Measurements from ENCODE around the gene SBF2.
A peak's percentile ranks its signal among the peaks of the same experiment; 100 is the strongest.

Gene SBF2

GRCh38 chr11:10029386-10030121 lies 264.5 kb downstream of the SBF2 start:
- in situ Hi-C loops (cut with HindIII; ENCODE audit: low sequenced_read_pairs) = no loop called here
- no peak overlapping the region for H3K4me3 ChIP-seq (ENCODE audit: low read depth, low read length)
- DNase-seq (ENCODE audit: low read depth) = no peak
- TF ChIP-seq, protein P1, sequence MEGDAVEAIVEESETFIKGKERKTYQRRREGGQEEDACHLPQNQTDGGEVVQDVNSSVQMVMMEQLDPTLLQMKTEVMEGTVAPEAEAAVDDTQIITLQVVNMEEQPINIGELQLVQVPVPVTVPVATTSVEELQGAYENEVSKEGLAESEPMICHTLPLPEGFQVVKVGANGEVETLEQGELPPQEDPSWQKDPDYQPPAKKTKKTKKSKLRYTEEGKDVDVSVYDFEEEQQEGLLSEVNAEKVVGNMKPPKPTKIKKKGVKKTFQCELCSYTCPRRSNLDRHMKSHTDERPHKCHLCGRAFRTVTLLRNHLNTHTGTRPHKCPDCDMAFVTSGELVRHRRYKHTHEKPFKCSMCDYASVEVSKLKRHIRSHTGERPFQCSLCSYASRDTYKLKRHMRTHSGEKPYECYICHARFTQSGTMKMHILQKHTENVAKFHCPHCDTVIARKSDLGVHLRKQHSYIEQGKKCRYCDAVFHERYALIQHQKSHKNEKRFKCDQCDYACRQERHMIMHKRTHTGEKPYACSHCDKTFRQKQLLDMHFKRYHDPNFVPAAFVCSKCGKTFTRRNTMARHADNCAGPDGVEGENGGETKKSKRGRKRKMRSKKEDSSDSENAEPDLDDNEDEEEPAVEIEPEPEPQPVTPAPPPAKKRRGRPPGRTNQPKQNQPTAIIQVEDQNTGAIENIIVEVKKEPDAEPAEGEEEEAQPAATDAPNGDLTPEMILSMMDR (IDR thresholded peaks at IDR 0.05; ENCODE audit: low read depth, low read length, missing control alignments) = no peak

GRCh38 chr11:10026514-10026913 lies 267.5 kb downstream of the SBF2 start:
- in situ Hi-C loops (cut with HindIII; ENCODE audit: low sequenced_read_pairs) = no loop called here
- no peak for DNase-seq (ENCODE audit: low read depth)
- H3K4me3 ChIP-seq (ENCODE audit: low read depth, low read length) = no peak overlapping the region
- TF ChIP-seq, protein P1 (IDR thresholded peaks at IDR 0.05; ENCODE audit: low read depth, low read length, missing control alignments) = no peak

DNA sequence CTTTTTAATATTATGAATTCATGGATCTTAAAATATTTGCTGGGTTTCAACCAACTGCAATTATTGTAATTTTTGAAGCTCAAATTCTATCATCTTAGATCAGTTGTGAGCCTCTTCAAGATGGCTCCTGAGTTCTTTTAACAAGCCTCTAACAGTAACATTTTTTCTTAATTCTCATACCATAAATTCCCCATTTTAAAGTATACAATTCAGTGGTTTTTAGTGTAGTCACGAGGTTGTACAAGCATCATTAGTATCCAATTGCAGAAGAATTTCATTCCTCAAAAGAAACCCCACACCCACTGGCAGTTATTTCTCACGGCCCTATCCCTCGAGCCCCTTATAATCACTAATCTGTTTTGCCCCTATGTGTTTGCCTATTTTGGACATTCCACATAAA lies 270.8 kb downstream of the SBF2 start:
- H3K4me3 ChIP-seq (ENCODE audit: low read depth, low read length) = no peak overlapping the region

GRCh38 chr11:10022764-10023163 lies 271.3 kb downstream of the SBF2 start:
- in situ Hi-C loops (cut with HindIII; ENCODE audit: low sequenced_read_pairs) = no loop called here
- TF ChIP-seq, protein P1 (IDR thresholded peaks at IDR 0.05; ENCODE audit: low read depth, low read length, missing control alignments) = no peak
- H3K4me3 ChIP-seq (ENCODE audit: low read depth, low read length) = no peak overlapping the region
- DNase-seq (ENCODE audit: low read depth) = no peak

More for the DNA sequence above, 270.8 kb downstream of the SBF2 start:
- TF ChIP-seq, protein P1 (IDR thresholded peaks at IDR 0.05; ENCODE audit: low read depth, low read length, missing control alignments) = no peak
- in situ Hi-C loops (cut with HindIII; ENCODE audit: low sequenced_read_pairs) = no loop called here
- peak; percentile 20 for DNase-seq (ENCODE audit: low read depth)

GRCh38 chr11:10021563-10021962 lies 272.5 kb downstream of the SBF2 start:
- TF ChIP-seq, protein P1 (IDR thresholded peaks at IDR 0.05; ENCODE audit: low read depth, low read length, missing control alignments) = no peak
- no peak for DNase-seq (ENCODE audit: low read depth)
- H3K4me3 ChIP-seq (ENCODE audit: low read depth, low read length) = no peak overlapping the region
- in situ Hi-C loops (cut with HindIII; ENCODE audit: low sequenced_read_pairs) = no loop called here

- in situ Hi-C loops (cut with HindIII; ENCODE audit: low sequenced_read_pairs) = no loop called here
- no peak for DNase-seq (ENCODE audit: low read depth)
- TF ChIP-seq, protein P1 (IDR thresholded peaks at IDR 0.05; ENCODE audit: low read depth, low read length, missing control alignments) = no peak
- no peak overlapping the region for H3K4me3 ChIP-seq (ENCODE audit: low read depth, low read length)
These were observed 273.9 kb downstream of the SBF2 start for GRCh38 chr11:10019906-10020682.
